ENCODE results near the gene HES2. TPM values are rescaled to one million over a fixed set of nuclear protein-coding genes. Genes with fewer than 3 reads are reported as not detected.

HES2 gene
- total and polyA plus RNA-seq, 11 donors: 0.04 to 0.14 (median 0.12) TPM; not detected in 8

- peak overlapping the region in 1 of 12 donors; percentile 29 for H3K27ac ChIP-seq
- intact Hi-C loops (cut with DNase I): no loop called here
- ATAC-seq: no peak
- no peak for DNase-seq
- no peaks in the 10 kb centered on the region for H3K9me3 ChIP-seq
- peak overlapping the region in 7 of 12 donors; percentile 24 to 55 (median 42) for H3K4me3 ChIP-seq
- peaks cover 0 to 41% (median 13%) of the 10 kb centered on the region in 9 donors for H3K27me3 ChIP-seq
- H3K4me1 ChIP-seq: peaks cover 0 to 36% (median 11%) of the 10 kb centered on the region in 12 donors
- 77 to 94% (median 86%) methylated on average over 44 to 48 of the region's 48 CpGs for WGBS, 4 donors
- peaks cover 0 to 24% (median 13%) of the 10 kb centered on the region in 9 donors for H3K36me3 ChIP-seq
- no peak for TF ChIP-seq CTCF (IDR thresholded peaks at IDR 0.05)
- TF ChIP-seq POLR2A (IDR thresholded peaks at IDR 0.05): no peak
Observed at GRCh38 chr1:6461538-6462411, 42.1 kb upstream of the HES2 start.

- DNase-seq (no peak), ATAC-seq (no peak)
- Histone ChIP-seq H3K4me1 (peaks cover 0 to 34% (median 11%) of the 10 kb centered on the region in 12 donors), H3K27me3 (peaks cover 0 to 48% (median 20%) of the 10 kb centered on the region in 9 donors), H3K4me3 (peak overlapping the region in 9 of 12 donors; percentile 21 to 55 (median 37)), H3K9me3 (no peaks in the 10 kb centered on the region), H3K36me3 (peaks cover 0 to 24% (median 13%) of the 10 kb centered on the region in 9 donors), H3K27ac (peak overlapping the region in 2 of 12 donors; percentile 29 to 52)
- intact Hi-C loops (cut with DNase I): no loop called here
- no peak for TF ChIP-seq CTCF (IDR thresholded peaks at IDR 0.05)
- TF ChIP-seq POLR2A (IDR thresholded peaks at IDR 0.05): no peak
- 61 to 87% (median 70%) methylated on average over 40 of the region's 40 CpGs for WGBS, 4 donors
Observed at GRCh38 chr1:6461051-6461530, 41.4 kb upstream of the HES2 start.

- Histone ChIP-seq H3K9me3 (no peaks in the 10 kb centered on the region), H3K4me1 (peaks cover 0 to 33% (median 11%) of the 10 kb centered on the region in 12 donors), H3K27me3 (peaks cover 0 to 54% (median 24%) of the 10 kb centered on the region in 9 donors), H3K4me3 (peak overlapping the region in 10 of 12 donors; percentile 20 to 55 (median 34)), H3K36me3 (peaks cover 0 to 24% (median 13%) of the 10 kb centered on the region in 9 donors), H3K27ac (peak overlapping the region in 3 of 12 donors; percentile 39 to 52 (median 42))
- peak in 1 of 4 donors; percentile 22 for ATAC-seq
- WGBS, 4 donors: 17 to 34% (median 24%) methylated on average over 28 to 39 of the region's 39 CpGs
- intact Hi-C loops (cut with DNase I): no loop called here
- TF ChIP-seq CTCF (IDR thresholded peaks at IDR 0.05): no peak
- TF ChIP-seq POLR2A (IDR thresholded peaks at IDR 0.05): no peak
- no peak for DNase-seq
Observed at GRCh38 chr1:6460301-6461050, 40.8 kb upstream of the HES2 start.

Measured in heart left ventricle (tissue), 16 donors.